ENCODE data around the gene FNBP1L.

Gene FNBP1L

GRCh38 chr1:93595743-93596142 lies 147.8 kb downstream of the FNBP1L start:
- no peak for DNase-seq

GRCh38 chr1:93596329-93597089 lies 148.6 kb downstream of the FNBP1L start:
- no peak for DNase-seq

DNA sequence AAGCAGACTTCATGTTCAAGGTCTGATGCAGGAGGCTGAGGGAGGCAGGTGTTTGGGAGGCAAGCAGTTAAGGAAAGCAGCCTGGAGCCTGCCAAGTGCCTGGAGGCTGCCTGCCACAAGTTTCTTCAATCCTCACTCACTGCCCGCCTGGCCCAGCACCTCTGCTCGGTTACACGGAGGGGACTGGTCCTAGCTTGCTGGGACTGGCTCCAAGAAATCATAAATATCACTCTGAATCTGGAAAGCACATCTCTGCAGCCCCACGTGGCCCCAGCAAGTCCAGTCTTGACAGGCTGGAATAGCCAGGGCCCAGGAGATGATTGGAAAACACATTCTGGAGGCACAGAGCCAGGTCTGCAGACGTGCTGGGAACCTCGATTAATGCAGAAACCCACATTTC lies 149.8 kb downstream of the FNBP1L start:
- no peak for DNase-seq

GRCh38 chr1:93598396-93598795 lies 150.5 kb downstream of the FNBP1L start:
- DNase-seq: no peak

DNA sequence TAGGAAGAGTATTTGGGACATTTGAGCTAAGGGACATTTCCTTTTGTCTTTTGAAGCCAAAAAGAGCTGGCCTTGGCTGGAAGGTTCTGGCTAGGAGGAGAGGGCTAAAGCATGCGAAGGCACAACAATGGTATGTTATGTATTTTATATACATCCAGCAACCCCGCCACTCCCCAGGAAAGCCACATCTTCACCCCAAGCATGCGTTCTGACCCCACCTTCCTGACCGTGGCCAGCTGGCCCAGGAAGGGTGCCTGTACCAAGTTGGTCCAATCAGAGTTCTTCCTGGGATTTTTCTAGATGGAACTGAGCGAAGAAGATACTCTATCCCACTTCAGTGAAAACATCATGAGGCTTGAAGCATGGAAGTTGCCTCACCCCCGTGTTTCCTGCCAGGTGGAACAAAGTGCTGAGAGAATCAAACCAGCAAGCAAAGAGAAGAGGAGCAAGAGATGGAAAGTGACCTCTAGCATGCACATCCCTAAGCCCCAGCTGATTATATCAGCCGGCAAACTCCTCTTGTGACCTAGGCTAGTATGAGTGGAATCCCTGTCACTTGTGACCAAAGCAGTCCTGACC lies 151.0 kb downstream of the FNBP1L start:
- no peak for DNase-seq

DNA sequence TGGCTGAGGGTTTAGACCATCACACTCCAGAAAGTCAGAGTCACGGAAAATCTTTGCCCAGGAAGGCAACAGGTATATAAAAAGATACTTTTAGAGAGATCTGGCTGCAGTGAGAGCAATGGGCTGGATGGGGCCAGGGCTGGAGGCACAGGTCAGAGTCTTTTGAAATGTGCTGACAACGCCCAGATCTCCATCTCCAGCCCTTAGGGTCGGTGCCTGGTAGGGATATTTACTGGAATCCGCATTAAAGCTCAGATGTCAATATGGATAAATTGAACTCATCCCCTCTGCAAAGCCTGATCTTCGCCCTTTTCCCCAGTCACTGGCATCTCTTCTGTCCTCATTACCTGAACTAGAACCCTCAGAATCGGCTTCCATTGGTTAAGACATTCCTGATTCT lies 151.6 kb downstream of the FNBP1L start:
- DNase-seq: no peak

DNA sequence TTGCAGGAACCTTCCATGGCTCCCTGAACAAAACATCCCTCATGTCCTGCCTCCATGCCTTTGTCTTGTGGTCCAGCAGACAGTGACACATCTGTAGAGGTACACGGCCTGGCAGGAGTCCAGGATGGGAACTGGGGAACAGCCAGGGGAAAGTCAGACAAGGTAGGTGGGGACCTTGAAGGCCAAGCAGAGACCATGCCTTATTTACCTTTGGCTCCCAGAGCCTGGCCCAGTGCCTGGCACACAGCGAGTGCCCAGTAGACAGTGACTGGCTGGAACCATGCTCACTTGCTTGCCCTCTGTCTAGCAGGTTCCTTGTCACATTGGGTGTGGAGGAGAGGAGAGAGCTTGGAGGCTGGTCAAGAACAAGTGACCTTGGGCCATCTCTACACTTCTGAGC lies 152.7 kb downstream of the FNBP1L start:
- DNase-seq: no peak

DNA sequence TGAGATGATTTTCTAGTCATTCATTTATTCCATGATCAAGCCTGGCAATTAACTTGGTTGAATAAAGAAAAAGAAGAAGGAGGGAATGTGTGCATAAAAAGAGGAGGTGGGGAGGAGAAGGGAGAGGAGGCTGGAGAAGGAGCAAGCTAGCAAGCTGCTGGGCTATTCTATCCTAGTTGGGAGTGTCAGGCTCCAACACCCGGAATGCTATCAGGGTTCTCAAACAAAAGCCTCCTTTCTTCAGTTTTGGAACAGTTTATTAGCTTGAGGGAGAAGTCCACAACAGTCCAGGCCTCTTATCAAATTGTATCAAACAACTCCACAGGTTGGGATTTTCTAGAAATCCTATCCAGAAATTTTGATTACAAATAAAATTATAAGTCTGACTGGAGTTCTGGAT lies 153.8 kb downstream of the FNBP1L start:
- no peak for DNase-seq

DNA sequence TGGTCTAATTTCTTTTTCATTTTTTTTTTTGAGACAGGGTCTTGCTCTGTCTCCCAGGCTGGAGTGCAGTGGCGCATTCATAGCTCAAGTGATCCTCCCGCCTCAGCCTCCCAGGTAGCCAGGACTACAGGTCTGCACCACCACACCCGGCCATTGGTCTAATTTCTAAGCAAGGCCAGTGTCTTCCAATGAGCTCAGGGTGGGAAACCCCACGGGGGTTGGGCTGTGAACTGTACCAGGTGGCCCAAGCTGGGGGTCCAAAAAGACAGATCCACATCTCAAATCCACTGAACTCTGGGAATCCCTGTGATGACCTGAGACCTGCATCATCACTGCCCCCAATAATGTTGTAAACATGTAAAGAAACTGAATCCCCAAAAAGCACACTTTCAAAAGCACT lies 154.2 kb downstream of the FNBP1L start:
- DNase-seq: no peak

GRCh38 chr1:93603106-93603505 lies 155.2 kb downstream of the FNBP1L start:
- no peak for DNase-seq

GRCh38 chr1:93603601-93604000 lies 155.7 kb downstream of the FNBP1L start:
- no peak for DNase-seq
